HG03558 (cell line): ENCODE data around the gene FOXD3.
"Not testable (repeated sequence)": the region's sequence is repeated elsewhere in the genome, so short reads cannot be mapped to it uniquely, and the experiment has no call there.

ENCODE experiments used
- ATAC-seq: cut with Tn5 transposase; IDR thresholded peaks from one replicate; pipeline ENCODE4 v1.9.1; 2021; ENCODE audit warnings: moderate number of reproducible peaks; ENCODE audit not compliant: unreplicated experiment; ENCODE audit errors: extremely low read depth

The FOXD3 gene

GRCh38 chr1:63352736-63353135 is 30.4 kb downstream of the FOXD3 start:
- ATAC-seq = no peak

- ATAC-seq = not testable (repeated sequence)
These were observed 33.9 kb downstream of the FOXD3 start for GRCh38 chr1:63356234-63356633.

GRCh38 chr1:63359561-63359960 is 37.2 kb downstream of the FOXD3 start:
- ATAC-seq = no peak

- ATAC-seq = no peak
These were observed 39.7 kb downstream of the FOXD3 start for GRCh38 chr1:63362073-63362472.

- ATAC-seq = no peak
These were observed 40.2 kb downstream of the FOXD3 start for GRCh38 chr1:63362578-63362977.

GRCh38 chr1:63363014-63363413 is 40.6 kb downstream of the FOXD3 start:
- no peak for ATAC-seq

- no peak for ATAC-seq
These were observed 44.5 kb downstream of the FOXD3 start for GRCh38 chr1:63366908-63367214.

GRCh38 chr1:63367215-63368103 is 45.1 kb downstream of the FOXD3 start, which contains the start of gene ALG6:
Gene ALG6 (plus strand): TSS chr1:63367627. CDS start chr1:63370978, 3,351 bp downstream.
- peak; percentile 82 for ATAC-seq

- no peak for ATAC-seq
These were observed 45.8 kb downstream of the FOXD3 start for GRCh38 chr1:63368131-63368530.
